Activated CD8-positive, alpha-beta memory T cell treated with anti-CD3 and anti-CD28 coated beads for 4 hours (primary cell): ENCODE measurements around the gene SPIRE1.

Source experiments
- DNase-seq, 2 donors: peaks; one replicate each; pipeline ENCODE4 v3.0.0-alpha.2; 2020; ENCODE audit warnings: low read depth in 2 of 2

Gene SPIRE1

DNA sequence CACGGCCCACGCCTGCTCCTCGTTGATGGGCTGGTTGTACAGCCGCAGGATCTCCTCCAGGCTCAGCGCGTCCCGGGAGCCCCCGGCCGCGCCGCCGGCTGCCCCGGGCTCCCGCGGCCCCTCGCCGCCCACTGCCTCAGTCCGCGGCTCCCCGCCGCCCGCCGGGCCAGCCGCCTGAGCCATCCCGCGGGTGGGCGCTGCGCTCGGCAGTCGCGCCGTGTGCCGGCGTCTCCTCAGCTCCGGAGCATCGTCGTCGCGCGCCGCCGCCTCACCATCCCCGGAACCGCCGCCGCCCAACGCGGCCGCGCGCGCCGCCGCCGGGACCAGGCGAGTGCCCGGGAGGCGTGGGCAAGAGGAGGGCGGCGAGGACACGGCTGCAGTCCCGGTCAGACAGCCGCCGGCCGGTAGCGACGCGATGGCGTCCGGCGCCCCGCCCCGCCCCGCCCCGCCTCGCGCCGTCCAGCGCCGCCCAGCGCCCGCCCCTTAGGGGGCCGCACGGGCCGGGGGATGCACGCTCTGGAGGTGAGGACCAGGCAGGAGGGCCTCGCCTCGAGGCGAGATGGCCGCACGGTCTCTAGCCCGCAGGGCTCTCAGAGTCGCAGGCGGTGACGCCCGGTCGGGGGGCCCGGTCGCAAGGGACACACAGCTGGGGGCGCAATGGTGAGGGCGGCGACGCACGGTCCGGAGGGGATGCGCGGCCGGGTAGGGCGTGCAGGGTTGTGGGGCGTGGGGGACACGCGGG, at the start of gene SPIRE1:
SPIRE1 (minus strand) TSS at position 424 of the 742 bp plus-strand sequence; CDS start at position 183, 241 bp downstream.
- no peak for DNase-seq

DNA sequence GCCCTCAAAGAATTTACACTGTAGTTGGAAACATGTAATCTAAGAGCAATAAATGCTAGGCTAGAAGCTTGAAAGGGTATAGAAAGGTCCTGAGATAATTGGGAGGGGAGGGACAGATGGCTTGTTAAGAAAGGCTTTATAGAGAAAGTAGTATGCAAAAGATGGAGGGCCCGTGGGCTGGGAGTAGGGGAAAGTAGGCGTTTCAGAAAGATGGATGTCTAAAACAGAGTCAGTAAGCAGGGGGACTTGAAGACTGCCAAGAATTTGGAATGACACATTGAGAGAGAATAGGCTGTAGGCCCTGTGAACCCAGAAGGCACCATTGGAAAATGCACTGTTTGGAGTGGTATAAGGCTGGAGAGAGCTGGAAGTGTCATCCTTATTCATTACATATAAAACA, 45.8 kb upstream of the SPIRE1 start:
- DNase-seq = no peak

DNA sequence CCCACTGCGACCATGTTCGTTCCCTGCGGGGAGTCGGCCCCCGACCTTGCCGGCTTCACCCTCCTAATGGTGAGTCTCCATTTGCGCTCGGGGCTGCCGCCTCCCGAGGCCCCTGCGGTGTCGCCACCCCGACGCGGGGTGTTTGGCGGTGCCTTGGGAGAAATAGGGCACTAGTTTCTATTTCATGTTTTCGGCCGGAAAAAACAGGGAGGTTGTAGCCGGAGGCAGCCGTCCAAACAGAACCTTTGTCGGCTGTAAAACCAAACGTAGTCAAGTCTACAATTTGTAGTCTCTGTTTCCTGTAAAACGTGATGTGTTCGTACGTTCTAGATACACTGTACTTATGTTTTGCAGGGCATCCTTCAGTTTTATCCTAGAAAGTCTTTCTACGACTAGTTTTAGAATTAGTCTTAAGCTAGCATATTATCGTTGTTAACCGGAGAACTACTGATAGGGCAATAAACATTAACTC, 45.2 kb upstream of the SPIRE1 start:
- no peak for DNase-seq

DNA sequence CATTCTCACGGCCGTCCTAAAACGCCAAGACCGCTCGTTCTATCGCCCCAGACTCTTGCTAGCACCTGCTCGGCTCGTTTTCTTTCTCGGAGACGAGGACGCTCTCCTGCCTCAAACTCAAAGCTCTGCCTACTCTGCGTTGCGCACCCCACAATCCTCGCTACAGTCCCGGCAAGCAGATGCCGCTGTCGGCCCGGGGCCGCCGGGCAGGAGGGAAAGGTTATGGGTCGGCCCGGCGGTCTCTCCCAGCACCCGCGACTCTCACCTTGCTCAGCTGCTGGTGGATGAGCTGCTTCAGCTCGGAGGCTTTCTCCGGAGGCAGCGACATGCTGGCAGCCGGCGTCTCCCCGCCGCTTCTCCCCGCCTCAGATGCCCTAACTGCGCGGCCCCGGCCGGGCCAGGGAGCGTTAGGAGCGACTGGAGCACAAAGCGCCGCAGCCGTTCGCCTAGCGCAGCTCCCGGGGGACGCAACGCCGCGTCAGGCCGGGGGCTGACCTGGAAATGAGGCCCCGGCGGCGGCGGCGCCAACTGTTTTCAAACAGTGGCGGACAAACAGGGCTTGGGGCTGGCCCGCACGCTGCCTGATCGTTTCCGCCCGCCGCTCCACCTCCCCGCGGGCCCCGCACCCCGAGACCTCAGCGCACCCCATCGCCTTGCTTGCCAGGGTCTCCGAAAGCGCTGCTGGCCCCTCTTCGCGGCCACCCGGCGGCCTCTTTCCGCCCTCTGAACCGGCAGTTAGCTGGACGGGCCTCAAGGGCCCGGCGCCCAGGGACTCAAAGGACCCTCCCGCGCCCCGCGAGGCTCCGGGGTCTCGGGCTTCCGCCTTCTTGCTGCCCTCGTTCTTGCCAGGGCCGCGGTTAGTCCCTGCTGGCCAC, 44.6 kb upstream of the SPIRE1 start, which contains the start of the genes CEP76 and PSMG2:
CEP76 (minus strand) TSS at position 503 of the 875 bp plus-strand sequence; CDS start at position 328, 175 bp downstream.
PSMG2 (plus strand) TSS at position 822 of the 875 bp plus-strand sequence. CDS start 66 bp downstream, outside the sequence.
- DNase-seq = peak; percentile 57 to 62

DNA sequence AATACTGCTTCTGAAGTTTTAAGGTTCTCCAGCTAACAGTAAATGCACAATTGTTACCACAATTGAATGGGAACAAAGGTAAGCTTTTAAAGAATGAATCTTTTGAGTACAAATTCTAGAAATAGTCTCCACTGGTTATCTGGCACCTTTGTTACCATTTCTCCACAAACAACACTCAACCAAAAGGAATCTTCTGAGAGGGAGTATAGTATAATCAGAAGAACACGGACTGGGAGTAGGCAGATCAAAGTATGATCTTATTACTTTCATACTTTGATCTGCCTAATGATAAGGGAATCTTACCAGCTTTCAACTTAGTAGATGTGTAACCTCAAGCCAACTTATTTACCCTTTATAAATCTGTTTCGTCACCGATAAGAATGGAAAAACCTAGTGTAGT, 43.3 kb upstream of the SPIRE1 start:
- DNase-seq = no peak

DNA sequence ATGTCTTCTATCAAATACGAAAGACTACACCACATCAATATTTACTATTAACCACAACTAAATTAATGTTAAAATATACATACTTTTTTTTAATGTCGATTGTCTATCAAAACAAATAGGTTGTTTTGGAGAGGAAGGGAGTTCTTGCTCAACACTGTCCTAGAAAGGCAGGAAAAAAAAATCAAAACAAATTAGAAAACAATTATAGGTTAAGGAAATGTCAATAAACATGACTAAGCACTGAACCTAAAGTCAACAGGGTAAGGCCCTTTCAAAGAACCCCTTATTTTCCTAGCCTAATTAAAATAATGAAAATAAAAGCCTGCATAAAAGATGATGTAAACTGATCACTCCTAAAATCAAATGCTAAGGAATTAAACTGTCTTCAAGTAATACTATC, 41.8 kb upstream of the SPIRE1 start:
- no peak for DNase-seq

DNA sequence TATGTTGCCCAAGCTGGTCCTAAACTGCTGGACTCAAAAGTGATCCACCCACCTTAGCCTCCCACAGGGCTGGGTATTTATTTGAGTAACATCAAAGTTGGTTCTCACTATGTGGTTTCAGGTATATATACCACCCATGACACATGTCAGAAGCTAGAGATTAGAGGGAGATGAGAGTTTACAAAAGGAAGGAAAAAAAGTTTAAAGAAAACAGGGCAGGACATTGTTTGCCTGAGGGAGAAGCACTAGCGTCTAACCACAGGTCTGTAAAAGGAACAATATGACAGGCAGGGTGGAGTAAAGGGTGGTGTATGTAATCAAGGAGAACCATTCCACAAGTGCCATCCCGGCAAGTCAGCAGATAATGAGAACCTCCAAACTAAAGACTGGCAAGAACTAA, 36.1 kb upstream of the SPIRE1 start:
- DNase-seq = no peak

DNA sequence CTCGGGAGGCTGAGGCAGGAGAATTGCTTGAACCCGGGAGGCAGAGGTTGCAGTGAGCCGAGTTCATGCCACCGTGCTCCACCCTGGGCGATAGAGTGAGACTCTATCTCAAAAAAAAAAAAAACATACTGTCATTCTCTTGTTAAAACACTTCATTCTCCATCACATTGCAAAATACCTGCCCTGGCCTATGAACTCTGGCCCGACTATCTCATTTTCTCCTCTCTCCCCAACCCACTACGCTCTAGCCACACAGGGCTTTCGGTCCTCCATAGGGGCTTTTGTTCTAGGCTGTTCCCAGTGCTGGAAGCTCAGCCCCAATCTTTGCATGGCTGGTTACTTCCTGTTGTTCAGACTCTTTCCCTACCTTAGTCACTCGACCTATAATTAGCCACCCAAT, 34.3 kb upstream of the SPIRE1 start:
- no peak for DNase-seq

DNA sequence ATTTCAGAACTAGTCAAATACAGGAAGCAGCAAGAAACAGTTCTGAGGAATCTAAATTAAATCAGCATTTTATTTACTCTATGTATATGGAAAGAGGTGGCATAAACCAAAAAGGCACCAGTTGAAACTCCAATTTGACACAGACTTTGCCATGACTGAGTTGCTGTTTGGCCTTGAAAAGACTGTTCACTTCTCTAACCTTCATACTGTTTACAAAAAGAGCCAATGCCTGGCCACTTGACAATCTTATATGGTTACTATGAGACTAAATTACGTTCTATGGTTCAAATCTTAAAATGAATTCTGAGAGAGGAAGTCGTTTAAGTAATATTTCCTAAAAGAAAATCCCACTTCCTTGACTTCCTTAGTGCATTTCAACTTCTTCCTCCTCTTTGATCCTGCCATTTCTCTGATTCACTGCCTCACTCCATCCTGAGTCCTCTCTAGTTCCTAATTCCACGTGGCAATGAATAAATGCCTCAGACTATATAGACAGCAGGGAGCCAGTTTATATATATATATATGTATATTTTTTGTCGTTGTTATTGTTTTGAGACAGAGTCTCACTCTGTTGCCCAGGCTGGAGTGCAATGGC, 31.4 kb upstream of the SPIRE1 start:
- no peak for DNase-seq

DNA sequence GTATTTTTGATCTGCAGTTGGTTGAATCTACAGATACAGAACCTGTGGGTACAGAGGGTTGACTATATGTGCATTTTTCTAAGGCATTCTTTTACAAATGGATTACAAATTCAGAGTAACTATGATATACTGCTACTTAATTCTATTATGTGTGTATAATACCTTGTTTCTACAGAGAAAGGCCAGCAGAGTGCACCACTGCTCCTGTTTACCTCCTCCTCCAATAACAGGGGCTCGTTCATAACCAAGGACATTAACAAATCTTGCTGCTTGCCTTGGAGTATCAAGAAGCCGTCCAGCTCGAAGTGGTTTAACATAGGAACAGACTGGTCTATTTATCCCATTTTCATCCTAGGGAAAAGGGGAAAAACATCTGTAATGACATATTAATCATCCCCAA, 28.2 kb upstream of the SPIRE1 start:
- no peak for DNase-seq

DNA sequence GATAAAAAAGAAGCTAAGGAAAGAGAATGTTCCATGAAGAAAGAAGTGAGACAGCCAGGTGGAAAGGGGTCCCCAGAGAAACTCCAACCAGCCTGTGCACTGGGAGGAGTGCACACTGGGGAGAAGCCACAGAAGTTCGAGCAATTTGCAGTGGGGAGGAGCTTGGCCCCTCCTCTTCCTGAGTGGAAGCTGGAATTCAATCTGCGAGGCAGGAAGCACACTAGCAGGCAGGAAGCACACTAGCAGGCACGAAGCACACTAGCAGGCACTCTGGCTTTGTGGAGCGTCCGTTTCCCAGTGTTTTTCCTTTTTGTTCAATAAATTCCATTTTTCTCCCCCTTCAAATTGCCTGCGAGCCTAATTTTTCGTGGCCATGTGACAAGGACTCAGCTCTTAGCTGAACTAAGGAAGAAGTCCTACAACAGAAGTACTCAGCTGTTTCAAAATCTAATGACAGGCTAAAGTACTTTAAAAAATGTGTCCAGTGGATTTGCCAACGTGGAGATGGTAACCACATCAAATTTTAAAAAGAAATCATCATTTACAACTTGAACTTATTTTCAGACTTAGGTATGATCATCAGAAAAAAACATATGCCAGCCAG, 21.4 kb upstream of the SPIRE1 start:
- no peak for DNase-seq

DNA sequence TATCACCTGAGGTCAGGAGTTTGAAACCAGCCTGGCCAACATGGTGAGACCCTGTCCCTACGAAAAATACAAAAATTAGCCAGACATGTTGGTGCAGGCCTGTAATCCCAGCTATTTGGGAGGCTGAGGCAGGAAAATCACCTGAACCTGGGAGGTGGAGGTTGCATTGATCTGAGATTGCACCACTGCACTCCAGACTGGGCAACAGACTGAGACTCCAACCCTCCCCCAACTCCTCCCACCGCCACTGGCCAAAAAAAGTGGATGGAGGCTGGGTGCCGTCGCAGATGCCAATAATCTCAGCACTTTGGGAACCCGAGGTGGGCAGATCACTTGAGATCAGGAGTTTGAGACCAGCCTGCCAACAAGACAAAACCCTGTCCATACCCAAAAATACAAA, 10.1 kb upstream of the SPIRE1 start:
- no peak for DNase-seq

DNA sequence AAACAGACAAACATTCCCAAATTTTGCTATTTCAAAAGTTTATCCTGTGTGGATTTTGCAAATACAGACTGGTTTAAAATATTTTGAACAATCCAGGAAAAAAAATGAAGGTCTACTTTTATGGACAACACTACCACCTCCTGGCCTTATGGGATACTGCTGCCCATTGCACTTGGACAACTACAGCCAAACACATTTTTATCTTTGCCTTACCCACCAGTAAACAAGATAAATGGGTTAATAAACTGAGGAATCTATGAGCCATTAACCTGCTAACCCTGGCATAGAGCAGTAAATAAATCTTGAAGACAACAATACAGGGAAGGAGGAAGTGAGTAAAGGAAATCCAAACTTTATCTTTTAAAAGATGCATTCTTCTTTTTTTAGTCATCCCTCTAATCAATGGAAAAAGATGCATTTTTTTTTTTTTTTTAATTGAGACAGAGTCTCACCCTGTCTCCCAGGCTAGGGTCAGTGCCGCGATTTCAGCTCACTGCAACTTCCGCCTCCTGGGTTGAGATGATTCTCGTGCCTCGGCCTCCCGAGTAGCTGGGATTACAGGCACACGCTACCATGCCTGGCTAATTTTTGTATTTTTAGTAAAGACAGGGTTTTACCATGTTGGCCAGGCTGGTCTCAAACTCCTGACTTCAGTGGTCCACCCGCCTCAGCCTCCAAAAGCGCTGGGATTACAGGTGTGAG, 2.1 kb upstream of the SPIRE1 start:
- DNase-seq = no peak

DNA sequence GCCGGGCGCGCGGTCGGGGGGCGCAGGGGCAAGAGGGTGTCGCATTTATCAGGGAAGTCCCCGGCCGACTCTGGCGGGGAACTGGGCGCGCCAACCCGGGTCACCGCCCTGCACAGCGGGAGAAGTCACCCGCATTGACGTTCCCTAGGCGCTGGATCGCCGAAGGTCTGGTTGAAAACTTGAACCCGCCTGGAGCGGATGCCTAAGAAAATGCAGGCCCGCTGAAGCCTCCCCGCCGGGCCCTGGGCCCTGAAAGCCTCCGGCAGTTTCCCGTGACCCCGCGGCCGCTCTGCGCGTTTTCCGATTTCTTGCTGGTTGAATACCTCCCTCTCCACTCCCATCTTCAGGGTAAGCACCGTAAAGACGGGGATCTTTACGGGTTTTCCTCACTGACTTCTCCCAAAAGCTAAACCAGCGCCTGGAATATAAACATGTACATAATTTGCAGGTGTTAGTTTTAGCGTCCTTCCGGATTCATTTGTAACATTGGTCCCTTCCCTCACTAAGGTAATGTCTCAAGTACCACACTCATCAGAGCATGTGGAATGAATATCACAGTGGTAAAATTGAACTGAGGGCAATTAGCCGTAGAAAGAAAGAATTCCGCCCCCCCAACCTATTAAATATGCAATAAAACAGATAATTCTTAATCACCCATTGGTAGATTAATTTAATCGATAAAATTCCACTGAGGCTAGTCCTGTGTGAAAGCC, 675 bp upstream of the SPIRE1 start:
- DNase-seq = no peak

DNA sequence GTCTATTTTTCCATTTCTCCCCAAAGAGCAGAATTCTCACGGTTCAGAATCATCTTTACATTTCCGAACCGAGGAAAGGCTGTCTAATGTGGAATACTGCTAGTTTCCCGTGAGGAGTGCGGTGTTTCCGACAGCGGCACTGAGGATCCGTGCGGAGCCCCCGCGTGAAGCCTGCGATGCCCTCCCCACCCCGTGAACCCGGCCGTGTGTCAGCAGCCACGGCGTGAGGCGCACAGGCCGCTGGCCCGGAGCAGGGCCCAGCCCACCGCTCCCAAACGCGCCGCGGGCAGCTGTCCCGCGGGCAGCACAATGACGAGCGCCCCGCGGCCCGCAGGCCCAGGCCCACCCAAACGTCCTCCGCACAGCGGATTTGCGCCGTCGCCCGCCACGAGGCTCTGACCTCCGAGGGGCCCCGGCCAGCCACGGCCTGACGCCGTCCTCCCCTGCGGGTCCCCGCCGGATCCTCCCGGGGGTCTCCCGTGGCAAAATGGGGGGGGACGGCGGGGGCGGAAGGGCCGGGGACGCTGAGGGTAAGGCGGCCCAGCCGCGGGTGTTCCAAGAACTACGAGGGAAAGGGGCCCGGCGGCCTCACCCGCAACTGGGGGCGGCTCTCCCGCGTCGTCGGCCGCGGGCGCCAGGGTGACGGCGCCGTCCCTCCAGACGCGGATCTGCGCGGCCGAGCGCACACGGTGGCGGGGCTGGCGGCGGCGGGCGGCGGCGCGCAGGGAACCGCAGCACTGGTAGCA, 796 bp downstream of the SPIRE1 start:
- DNase-seq = no peak

DNA sequence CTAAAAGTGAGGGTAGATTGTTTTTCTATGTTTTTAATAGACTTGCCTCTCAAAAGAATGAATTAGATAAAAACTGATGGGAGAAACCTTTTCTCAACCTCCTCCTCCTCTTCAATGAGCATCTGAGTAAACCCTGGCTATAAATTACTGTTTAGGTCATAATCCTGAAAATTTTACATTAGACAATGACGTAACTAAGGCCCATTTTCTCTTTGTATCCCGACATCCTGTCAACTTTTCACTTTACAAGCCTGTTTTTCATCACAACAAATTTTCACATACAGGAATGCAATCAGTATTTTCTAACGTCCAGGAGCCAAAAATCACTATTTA, 1.3 kb downstream of the SPIRE1 start:
- no peak for DNase-seq

DNA sequence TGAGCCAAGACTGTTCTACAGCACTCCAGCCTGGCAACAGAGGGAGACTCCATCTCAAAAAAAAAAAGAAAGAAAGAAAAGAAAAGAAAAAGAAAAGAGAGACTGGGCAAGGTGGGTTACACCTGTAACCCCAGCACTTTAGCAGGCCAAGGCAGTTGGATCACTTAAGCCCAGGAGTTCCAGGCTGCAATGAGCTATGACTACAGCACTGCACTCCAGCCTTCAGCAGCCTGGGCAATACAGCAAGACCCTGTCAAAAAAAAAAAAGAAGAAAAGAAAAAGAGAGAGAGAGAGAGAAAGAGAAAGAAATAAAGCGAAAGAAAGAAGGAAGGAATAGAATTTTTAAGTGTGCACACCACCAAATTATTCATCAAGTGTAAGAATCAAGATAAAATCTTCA, 2.9 kb downstream of the SPIRE1 start:
- no peak for DNase-seq

DNA sequence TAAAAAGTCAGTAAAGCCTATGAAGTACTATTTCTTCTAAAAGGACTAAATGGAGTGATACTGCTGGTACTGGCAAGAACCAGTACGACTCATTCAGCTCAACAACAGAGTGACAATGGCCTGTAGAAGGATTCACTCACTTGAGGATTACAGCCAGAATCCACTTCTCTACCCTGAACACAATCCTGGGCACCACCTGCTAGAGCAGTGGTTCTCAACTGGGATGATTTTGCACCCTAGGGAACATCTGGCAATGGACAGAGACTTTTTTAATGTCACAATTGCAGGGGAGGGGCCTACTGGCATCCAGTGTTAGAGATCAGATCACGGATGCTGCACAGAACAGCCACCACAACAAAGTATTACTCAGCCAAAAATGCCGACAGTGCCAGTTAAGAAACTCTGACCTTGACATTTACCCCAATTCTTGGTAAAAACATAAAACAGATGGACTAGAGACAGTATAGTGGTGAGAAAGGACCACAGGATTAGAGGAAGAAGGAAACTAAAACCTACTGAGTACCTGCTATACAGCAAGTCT, 5.0 kb downstream of the SPIRE1 start:
- DNase-seq = no peak

DNA sequence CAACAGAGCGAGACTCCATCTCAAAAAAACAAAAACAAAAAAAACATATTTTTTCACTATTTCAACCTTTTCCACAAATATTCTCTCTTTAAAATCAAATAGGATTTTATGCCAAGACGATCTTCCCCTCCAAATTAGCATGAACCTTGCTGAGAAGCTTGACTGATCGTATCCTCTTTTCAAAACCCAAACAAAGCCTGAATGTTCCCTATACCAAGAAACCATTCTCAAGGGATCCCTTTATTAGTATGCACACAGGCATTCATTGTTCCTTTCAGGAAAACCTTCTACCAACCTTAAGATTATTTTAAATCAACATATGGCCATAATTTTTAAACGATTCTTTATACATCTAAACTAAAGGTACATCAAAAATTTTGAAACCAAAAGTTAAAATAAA, 6.3 kb downstream of the SPIRE1 start:
- DNase-seq = no peak

DNA sequence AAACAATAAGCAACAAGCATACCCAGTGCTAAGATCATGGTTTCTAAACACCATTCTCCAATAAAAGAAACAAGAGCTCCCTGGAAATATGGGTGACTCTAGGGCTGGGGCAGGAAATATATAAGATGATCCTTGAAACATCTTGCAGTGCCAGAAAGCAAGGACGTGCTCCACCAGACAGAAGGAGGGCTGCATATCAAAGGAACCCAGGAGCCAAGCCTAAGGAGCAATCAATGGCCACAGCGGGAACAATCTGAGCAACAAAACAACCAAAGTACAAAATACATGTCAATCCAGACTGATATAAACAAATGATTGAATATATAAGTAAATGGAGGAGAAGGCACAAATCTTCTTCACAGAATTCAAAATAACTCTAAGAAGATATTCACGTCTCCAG, 10.1 kb downstream of the SPIRE1 start:
- no peak for DNase-seq
